ENCODE measurements around the gene GTF3C1. TPM values are rescaled to one million over a fixed set of nuclear protein-coding genes. Genes with fewer than 3 reads are reported as not detected.
A peak's percentile ranks its signal among the peaks of the same experiment; 100 is the strongest.
"Not testable (repeated sequence)": the region's sequence is repeated elsewhere in the genome, so short reads cannot be mapped to it uniquely, and the experiment has no call there.

GTF3C1 gene
- total RNA-seq, 1 donor from 2014 or later = 54.3 TPM

DNA sequence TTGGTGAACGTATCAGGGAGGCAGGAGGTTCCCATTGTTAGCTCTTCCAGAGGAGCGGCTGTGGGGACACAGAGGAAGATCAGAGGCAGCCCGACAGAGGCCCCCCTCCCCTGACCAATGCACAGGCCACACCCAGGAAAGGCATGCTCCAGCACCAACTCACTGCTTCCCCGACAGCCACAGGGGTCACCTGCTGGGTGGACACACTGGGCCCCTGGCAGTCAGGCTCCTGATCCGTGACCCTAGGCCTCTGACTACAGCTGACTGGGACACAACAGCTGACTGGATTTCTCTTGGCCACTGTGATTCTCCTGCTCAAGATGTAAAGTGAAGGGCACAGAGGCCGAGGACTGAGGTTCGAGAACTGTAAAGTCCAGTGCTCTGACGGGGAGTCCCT lies 84.2 kb downstream of the GTF3C1 start:
- intact Hi-C loops (cut with micrococcal nuclease) = no loop called here
- peaks cover 7% of the 10 kb centered on the region for H3K4me1 Mint-ChIP-seq
- no peak overlapping the region for H3K27ac Mint-ChIP-seq
- H3K36me3 Mint-ChIP-seq (ENCODE audit: low read depth) = peaks cover 56% of the 10 kb centered on the region
- no peak for DNase-seq
- no peak overlapping the region for H3K4me3 Mint-ChIP-seq
- no peaks in the 10 kb centered on the region for H3K27me3 Mint-ChIP-seq
- no peaks in the 10 kb centered on the region for H3K9me3 Mint-ChIP-seq

DNA sequence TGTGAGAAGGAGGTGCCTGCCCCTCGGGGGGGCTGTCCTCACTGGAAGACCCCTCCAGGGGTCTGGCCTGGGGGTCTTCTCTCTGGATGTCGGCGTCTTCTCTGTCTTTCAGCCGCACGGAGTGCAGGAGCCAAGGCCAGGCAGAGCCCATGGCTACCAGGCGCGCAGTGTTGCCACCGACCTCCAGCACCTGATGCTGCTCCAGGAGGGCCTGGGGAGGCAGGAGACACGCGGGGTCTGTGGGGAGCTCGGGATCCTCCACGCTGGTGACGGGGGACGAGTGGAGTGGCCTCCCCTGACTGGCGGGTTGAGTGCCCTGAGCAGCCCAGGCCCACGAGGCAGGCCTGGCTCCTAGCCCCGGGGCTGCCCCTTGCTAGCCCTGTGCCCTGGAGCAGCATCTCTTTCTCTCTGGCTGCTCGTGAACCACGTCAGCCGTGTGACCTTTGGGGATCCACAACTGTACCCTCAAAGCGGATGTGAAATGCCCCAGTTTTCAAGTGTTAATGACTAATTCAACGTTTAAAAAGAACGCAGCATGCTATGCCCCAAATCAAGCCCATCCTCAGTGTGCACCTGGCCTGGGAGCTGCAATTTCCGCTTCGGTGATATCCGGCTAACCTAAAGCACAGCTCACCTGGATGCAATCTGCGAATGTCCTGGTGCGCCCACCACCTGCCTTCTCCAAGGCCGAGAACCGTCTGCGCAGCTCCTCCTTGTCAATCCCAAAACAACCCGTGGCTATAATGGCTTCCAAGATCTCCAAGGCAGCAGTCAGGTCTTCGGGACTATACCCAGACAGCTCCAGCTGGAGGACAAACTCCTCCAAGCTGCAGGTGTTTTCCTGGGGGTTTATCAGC lies 84.9 kb downstream of the GTF3C1 start:
- H3K4me3 Mint-ChIP-seq = no peak overlapping the region
- peaks cover 7% of the 10 kb centered on the region for H3K4me1 Mint-ChIP-seq
- no peaks in the 10 kb centered on the region for H3K9me3 Mint-ChIP-seq
- no peaks in the 10 kb centered on the region for H3K27me3 Mint-ChIP-seq
- DNase-seq = no peak
- no peak overlapping the region for H3K27ac Mint-ChIP-seq
- H3K36me3 Mint-ChIP-seq (ENCODE audit: low read depth) = peaks cover 49% of the 10 kb centered on the region
- intact Hi-C loops (cut with micrococcal nuclease) = no loop called here

DNA sequence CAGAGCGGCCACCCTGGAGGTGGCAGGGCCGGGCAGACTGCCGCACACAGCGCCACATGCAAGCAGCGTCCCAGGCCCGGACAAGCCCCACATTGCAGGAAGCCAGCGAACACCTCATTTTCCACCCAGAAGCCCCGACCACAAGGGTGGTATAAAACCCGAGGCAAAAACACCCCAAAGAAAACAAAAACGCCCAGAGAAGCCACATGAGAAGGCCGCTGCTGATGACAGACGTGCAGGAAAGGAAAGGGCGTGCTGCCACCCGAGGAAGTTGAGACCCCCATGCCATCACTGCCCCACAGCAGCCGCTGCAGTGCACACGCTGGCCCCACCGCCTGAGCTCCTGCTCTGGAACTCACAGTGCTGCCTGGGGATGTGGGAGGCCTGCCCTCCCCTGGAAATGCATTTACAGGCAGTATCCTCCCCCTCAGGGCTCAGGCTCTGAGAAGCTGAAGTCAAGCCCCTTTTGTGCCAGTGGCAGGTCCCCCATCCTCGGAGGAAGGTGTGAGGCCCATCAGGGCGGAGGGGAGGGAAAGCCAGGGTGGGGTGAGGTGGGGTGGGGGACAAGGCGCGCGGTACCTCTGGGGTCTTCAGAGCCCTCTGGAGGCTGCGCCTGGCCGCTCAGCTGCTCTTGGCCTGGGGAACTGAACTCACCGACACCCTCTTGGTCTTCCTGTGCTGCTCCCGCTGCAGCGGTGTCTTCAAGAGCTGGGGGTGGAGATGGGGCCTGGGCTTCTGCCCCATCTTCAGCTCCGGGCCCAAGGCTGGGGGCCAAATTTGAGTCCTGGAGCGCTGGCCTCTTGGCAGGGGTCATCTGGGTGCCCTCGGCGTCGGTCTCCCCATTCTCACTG lies 85.7 kb downstream of the GTF3C1 start:
- no peaks in the 10 kb centered on the region for H3K27me3 Mint-ChIP-seq
- peak overlapping the region; percentile 35 for H3K4me3 Mint-ChIP-seq
- DNase-seq = peak; percentile 74
- peak overlapping the region; percentile 66 for H3K27ac Mint-ChIP-seq
- intact Hi-C loops (cut with micrococcal nuclease) = no loop called here
- peaks cover 10% of the 10 kb centered on the region for H3K4me1 Mint-ChIP-seq
- peaks cover 47% of the 10 kb centered on the region for H3K36me3 Mint-ChIP-seq (ENCODE audit: low read depth)
- H3K9me3 Mint-ChIP-seq = no peaks in the 10 kb centered on the region

DNA sequence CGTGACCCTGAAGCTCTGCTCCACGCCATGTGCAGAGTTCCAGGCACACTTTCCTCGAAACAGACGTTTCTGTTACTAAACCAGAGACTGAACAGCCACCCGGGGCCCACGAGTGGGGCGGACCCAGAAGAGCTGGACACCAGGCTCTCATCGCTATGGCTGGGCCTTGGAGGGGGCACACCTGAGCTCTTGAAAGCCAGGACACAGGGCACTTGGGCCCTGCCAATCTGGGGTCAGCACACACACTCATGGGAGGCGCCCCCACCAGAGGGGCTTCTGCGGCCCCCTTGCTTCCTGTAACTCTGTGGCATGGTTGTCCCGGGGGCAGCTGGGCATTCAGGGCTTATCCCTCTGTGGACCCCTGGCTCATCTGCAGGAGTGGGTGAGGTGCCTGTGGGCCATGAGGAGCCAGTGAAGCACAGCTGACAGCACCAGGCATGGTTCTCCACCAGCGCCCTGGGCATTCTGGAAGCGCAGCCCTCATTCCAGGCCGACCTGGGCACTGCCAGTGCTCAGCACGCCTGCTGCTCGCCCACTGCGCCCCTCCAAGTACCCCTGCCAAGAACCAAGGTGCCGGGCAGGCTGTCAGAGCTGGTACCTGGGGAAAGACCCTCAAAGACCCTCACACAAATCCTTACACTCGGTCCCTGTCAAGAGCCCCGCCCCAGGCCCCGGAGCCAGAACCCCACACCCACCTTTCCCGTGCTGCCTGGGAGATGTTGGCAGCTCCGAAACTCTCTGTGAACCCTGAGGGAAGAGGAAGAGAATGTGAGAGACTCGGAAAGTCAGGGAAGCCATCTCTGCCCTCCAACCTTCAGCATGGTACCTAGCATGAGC lies 86.6 kb downstream of the GTF3C1 start:
- H3K27ac Mint-ChIP-seq = peak overlapping the region; percentile 66
- intact Hi-C loops (cut with micrococcal nuclease) = no loop called here
- no peaks in the 10 kb centered on the region for H3K27me3 Mint-ChIP-seq
- H3K4me1 Mint-ChIP-seq = peaks cover 10% of the 10 kb centered on the region
- H3K4me3 Mint-ChIP-seq = no peak overlapping the region
- no peak for DNase-seq
- peaks cover 43% of the 10 kb centered on the region for H3K36me3 Mint-ChIP-seq (ENCODE audit: low read depth)
- H3K9me3 Mint-ChIP-seq = no peaks in the 10 kb centered on the region

DNA sequence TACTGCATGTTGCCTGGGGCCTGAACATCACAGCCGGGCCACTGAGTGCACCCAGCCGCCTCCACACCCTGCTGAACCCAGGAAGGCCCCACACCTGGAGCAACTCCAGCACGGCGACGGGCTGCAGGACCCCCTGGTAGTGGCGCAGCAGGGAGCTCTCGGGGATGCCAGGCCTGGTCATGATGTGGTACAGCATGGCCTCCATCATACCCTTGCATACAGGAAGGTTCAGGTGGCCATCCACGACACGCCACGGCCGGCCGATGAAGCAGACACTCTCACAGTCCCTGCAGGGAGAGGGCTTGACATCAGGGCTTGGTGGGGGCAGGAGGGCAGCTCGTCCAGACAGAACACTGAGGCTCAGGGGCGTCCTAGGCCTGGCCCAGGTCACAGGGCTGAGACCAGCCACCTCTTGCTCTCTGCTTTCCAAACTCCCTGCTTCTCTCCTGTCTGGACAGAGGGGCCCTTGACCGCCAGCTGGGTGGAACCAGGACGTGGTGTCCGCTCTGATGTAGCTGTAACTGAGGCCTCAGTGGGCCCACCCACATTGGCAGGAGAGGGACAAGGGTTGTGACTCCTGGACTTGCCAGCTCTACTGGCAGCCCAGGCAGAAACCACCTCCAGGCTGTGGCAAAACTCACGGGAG lies 87.4 kb downstream of the GTF3C1 start:
- no peak overlapping the region for H3K27ac Mint-ChIP-seq
- intact Hi-C loops (cut with micrococcal nuclease) = no loop called here
- no peaks in the 10 kb centered on the region for H3K9me3 Mint-ChIP-seq
- peaks cover 36% of the 10 kb centered on the region for H3K36me3 Mint-ChIP-seq (ENCODE audit: low read depth)
- no peaks in the 10 kb centered on the region for H3K27me3 Mint-ChIP-seq
- peaks cover 10% of the 10 kb centered on the region for H3K4me1 Mint-ChIP-seq
- DNase-seq = no peak
- H3K4me3 Mint-ChIP-seq = no peak overlapping the region

DNA sequence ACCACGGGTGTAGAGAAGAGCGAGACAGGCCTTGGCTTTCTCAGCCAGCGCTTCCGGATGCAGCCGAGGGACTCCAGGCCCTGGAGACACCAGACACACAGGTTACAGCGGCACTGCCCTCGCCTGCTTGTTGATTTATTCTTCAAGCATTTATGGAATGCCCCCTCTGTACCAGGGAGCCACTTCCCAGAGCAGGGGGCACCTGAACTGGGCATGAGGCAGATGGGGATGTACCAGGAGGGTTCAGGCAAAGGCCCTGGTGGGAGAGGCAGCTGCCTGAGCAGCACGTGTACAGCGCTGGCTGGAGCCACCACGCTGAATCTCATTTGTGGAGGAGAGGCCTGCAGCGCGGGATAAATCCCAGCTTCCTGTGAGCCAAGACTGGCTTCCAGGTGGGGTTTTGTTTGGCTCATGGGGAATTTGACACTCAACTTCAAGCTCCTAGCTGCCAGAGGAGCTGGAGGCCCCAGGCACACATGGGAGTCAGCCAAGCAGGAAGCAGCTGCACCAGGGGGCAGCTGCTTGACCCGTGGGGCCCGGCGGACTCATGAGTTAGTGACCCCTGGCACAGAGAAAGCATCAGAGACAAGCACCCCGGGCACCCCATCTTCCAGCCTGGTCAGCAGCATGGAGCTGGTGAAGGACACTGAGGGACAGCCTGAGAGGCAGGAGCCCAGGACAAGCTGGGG lies 88.1 kb downstream of the GTF3C1 start:
- H3K4me1 Mint-ChIP-seq = peaks cover 17% of the 10 kb centered on the region
- DNase-seq = no peak
- no peaks in the 10 kb centered on the region for H3K9me3 Mint-ChIP-seq
- no peak overlapping the region for H3K27ac Mint-ChIP-seq
- no peaks in the 10 kb centered on the region for H3K27me3 Mint-ChIP-seq
- intact Hi-C loops (cut with micrococcal nuclease) = no loop called here
- peaks cover 30% of the 10 kb centered on the region for H3K36me3 Mint-ChIP-seq (ENCODE audit: low read depth)
- H3K4me3 Mint-ChIP-seq = no peak overlapping the region

DNA sequence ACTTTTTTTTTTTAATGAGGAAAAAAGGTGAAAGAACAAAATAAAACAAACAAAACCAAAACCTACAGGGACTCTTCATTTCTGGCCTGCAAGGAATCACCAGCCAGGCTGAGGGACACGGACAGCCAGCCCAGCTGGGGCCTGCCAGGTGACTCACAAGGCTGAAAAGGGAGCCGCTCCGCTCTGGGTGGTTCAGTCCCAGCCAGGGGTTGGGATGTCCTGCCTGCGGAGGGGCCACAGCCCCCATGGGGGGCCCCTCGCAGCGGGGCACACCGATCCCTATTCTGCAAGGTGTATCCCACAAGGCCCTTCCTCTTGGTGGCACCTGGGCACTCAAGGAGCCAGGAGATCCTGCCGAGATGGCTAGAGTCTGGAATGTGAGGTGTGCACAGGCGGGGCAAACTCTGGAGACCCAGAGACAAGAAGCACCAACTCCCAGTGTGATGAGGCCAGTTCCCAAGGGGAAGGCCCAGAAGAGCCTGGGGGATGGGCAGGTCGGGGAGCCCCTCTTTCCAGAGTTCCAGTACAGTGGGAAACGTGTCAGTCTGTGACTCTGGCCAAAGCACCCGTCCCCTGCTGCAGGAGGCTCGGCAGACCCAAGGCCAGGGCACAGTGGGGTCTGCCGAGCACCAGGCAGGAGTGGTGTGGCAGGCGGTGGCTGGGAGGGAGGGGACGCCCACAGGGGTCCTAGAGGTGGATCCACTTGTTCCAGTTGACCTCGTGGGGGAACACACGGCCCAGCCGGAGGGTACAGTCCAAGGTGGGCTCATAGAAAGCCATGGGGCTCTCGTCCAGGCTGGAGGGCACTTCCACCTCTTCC lies 88.8 kb downstream of the GTF3C1 start:
- no peak for DNase-seq
- Mint-ChIP-seq H3K4me1 (peaks cover 22% of the 10 kb centered on the region), H3K36me3 (ENCODE audit: low read depth) (peaks cover 27% of the 10 kb centered on the region), H3K9me3 (no peaks in the 10 kb centered on the region), H3K4me3 (no peak overlapping the region), H3K27ac (no peak overlapping the region), H3K27me3 (no peaks in the 10 kb centered on the region)
- intact Hi-C loops (cut with micrococcal nuclease) = no loop called here

DNA sequence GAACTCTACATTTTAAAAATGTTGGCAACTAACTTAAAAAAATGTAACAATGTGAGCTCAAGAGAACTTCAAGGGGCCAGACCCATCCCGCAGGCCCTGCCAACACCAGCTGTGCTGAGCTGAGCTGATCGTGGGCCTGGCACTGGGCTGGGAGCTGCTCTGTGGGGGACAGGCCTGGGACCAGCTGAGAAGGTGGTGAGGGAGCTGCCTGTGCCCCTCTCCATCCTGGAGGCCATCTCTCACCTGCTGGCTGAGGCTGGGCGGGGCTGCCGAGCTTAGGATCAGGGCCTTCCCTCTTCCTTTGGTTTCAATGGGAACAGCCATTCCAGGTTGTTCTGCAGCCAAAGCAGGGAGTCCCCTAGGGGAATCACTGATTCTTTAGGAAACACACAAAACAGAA lies 89.5 kb downstream of the GTF3C1 start:
- intact Hi-C loops (cut with micrococcal nuclease) = no loop called here
- H3K4me3 Mint-ChIP-seq = no peak overlapping the region
- DNase-seq = no peak
- H3K36me3 Mint-ChIP-seq (ENCODE audit: low read depth) = peaks cover 24% of the 10 kb centered on the region
- H3K4me1 Mint-ChIP-seq = peaks cover 29% of the 10 kb centered on the region
- H3K27me3 Mint-ChIP-seq = no peaks in the 10 kb centered on the region
- no peaks in the 10 kb centered on the region for H3K9me3 Mint-ChIP-seq
- no peak overlapping the region for H3K27ac Mint-ChIP-seq

DNA sequence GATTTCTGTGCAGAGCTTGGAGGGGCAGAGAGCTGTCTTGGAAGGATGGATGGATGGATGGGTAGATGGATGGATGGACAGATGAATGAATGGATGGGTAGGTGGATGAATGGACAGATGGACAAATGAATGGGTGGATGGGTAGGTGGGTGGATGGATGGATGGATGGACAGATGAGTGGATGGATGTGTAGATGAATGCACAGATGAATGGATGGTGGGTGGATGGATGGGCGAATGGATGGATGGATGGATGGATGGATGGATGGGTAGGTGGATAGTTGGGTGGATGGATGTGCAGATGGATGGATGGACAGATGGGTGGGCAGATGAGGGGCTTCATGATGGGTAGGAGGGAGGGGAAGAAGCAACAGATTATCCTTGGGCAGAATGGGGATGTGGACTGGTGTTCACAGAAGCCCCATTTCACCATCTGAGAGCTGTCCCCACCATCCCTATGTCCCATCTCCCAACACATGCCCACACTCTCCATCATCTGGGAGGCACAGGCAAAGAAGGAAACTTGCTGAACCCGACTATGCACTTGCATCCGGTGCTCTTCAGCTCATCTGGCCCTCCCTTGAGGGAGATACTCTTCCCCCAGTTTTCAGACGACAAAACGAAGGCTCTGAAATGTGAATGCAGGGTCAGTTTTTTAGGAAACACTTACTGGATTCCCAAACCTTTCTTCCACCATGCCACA lies 90.6 kb downstream of the GTF3C1 start:
- H3K4me3 Mint-ChIP-seq = no peak overlapping the region
- no peaks in the 10 kb centered on the region for H3K9me3 Mint-ChIP-seq
- intact Hi-C loops (cut with micrococcal nuclease) = loop anchor here (5.0 kb wide), 2 partner anchors 142 to 497 kb away; no protein-coding TSS in a partner anchor
- H3K27me3 Mint-ChIP-seq = no peaks in the 10 kb centered on the region
- DNase-seq = no peak
- peaks cover 35% of the 10 kb centered on the region for H3K4me1 Mint-ChIP-seq
- H3K27ac Mint-ChIP-seq = no peak overlapping the region
- peaks cover 20% of the 10 kb centered on the region for H3K36me3 Mint-ChIP-seq (ENCODE audit: low read depth)

DNA sequence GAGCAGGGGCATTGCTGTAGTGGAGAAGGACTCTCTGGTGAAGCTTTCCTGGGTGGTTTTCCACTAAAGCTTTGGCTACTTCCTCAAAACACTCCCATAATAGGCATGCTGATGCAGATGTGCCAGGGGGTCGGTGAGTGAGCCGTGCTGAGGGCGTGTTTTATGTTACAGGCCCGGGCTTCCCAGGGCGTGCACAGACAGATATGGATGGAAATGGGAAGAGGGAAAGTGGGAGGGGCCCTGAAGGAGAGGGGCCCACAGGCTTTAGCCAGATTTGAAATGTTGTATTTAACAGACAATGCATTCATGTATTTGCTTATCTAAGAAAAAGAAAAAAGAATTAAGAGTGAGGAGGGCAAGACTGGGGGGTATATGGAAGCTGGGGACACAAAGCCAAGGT lies 91.5 kb downstream of the GTF3C1 start:
- peaks cover 33% of the 10 kb centered on the region for H3K4me1 Mint-ChIP-seq
- intact Hi-C loops (cut with micrococcal nuclease) = loop anchor here (5.0 kb wide), 2 partner anchors 141 to 496 kb away; no protein-coding TSS in a partner anchor
- no peak overlapping the region for H3K27ac Mint-ChIP-seq
- H3K36me3 Mint-ChIP-seq (ENCODE audit: low read depth) = peaks cover 16% of the 10 kb centered on the region
- DNase-seq = no peak
- H3K4me3 Mint-ChIP-seq = no peak overlapping the region
- no peaks in the 10 kb centered on the region for H3K27me3 Mint-ChIP-seq
- peaks cover 3% of the 10 kb centered on the region for H3K9me3 Mint-ChIP-seq

DNA sequence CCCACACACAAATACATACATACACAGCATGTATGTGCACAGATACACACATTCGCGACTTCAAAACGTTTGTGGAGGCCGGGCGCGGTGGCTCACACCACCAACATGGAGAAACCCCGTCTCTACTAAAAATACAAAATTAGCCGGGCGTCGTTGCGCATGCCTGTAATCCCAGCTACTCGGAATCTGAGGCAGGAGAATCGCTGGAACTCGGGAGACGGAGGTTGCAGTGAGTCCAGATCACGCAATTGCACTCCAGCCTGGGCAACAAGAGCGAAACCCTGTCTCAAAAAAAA lies 92.2 kb downstream of the GTF3C1 start:
- not testable (repeated sequence) for H3K27me3 Mint-ChIP-seq, H3K9me3 Mint-ChIP-seq, H3K27ac Mint-ChIP-seq, H3K4me3 Mint-ChIP-seq, DNase-seq
- H3K36me3 Mint-ChIP-seq (ENCODE audit: low read depth) = peaks cover 21% of the 10 kb centered on the region
- intact Hi-C loops (cut with micrococcal nuclease) = loop anchor here (1.0 to 5.0 kb wide), 7 partner anchors 55 to 495 kb away; partner anchors contain the start of gene IL21R
- H3K4me1 Mint-ChIP-seq = peaks cover 36% of the 10 kb centered on the region

DNA sequence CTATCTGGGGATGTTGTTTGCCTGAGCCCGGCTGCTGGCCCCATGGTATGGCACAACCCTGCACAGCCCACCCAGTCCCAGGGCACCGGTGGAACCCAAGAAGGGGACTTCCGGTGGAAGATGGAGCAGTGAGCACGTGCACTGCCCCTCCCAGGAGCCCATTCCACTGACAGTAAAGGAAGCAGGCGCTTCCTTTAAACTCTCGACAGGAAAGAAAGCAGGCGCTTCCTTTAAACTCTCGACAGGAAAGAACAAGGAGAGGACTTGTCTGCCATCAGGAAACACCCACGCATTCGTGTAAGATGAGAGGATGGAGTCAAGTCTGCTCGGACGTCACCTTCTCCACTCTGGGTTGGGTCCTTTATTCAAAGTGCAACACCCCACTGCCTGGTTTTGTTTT lies 94.0 kb downstream of the GTF3C1 start:
- Mint-ChIP-seq H3K9me3 (peaks cover 6% of the 10 kb centered on the region), H3K4me3 (peak overlapping the region; percentile 27), H3K27me3 (no peaks in the 10 kb centered on the region), H3K27ac (peak overlapping the region; percentile 76), H3K4me1 (peaks cover 46% of the 10 kb centered on the region), H3K36me3 (ENCODE audit: low read depth) (peaks cover 34% of the 10 kb centered on the region)
- DNase-seq = peak; percentile 70
- intact Hi-C loops (cut with micrococcal nuclease) = loop anchor here (2.0 to 5.0 kb wide), 6 partner anchors 53 to 493 kb away; partner anchors contain the start of gene IL21R
